ENCODE results near the gene LCP1.

DNA sequence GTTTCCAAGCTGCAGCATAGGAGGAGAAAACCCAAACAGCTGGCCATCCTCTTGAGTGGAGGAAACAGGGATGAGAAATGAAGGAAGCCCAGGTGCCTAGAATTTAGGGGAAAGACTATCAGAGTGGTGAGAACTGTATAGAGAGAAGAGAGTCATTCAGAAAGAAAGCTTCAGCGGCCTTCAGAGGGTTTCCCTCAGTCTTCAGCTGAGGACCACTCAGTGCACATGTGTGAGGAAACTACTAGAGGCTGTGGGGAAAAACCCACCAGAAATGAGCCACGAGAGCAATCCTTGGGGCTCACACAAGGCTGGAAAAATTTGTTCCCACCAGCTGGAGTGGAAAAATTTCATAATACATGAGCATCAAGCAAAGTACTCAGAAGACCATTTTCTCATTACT lies 41.9 kb downstream of the LCP1 start:
- TF ChIP-seq ZFP37 (tag by site-specific recombination; IDR thresholded peaks at IDR 0.05) (no peak), SCRT1 (tag by site-specific recombination; IDR thresholded peaks at IDR 0.05; ENCODE audit: borderline replicate concordance) (no peak), ZNF274 (IDR thresholded peaks at IDR 0.05; ENCODE audit: low read length) (no peak), ZNF274 (tag by site-specific recombination; IDR thresholded peaks at IDR 0.05; ENCODE audit: borderline replicate concordance) (no peak), ZNF544 (tag by site-specific recombination; IDR thresholded peaks at IDR 0.05) (no peak)
- TF ChIP-seq, protein P1, sequence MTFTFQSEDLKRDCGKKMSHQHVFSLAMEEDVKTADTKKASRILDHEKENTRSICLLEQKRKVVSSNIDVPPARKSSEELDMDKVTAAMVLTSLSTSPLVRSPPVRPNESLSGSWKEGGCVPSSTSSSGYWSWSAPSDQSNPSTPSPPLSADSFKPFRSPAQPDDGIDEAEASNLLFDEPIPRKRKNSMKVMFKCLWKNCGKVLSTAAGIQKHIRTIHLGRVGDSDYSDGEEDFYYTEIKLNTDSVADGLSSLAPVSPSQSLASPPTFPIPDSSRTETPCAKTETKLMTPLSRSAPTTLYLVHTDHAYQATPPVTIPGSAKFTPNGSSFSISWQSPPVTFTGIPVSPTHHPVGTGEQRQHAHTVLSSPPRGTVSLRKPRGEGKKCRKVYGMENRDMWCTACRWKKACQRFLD (tag by site-specific recombination; IDR thresholded peaks at IDR 0.05), result no peak
- TF ChIP-seq, protein P2, sequence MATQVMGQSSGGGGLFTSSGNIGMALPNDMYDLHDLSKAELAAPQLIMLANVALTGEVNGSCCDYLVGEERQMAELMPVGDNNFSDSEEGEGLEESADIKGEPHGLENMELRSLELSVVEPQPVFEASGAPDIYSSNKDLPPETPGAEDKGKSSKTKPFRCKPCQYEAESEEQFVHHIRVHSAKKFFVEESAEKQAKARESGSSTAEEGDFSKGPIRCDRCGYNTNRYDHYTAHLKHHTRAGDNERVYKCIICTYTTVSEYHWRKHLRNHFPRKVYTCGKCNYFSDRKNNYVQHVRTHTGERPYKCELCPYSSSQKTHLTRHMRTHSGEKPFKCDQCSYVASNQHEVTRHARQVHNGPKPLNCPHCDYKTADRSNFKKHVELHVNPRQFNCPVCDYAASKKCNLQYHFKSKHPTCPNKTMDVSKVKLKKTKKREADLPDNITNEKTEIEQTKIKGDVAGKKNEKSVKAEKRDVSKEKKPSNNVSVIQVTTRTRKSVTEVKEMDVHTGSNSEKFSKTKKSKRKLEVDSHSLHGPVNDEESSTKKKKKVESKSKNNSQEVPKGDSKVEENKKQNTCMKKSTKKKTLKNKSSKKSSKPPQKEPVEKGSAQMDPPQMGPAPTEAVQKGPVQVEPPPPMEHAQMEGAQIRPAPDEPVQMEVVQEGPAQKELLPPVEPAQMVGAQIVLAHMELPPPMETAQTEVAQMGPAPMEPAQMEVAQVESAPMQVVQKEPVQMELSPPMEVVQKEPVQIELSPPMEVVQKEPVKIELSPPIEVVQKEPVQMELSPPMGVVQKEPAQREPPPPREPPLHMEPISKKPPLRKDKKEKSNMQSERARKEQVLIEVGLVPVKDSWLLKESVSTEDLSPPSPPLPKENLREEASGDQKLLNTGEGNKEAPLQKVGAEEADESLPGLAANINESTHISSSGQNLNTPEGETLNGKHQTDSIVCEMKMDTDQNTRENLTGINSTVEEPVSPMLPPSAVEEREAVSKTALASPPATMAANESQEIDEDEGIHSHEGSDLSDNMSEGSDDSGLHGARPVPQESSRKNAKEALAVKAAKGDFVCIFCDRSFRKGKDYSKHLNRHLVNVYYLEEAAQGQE (tag by site-specific recombination; IDR thresholded peaks at IDR 0.05), result no peak
